GM18868 (cell line): ENCODE measurements around the gene FAH.
"Not testable (repeated sequence)": the region's sequence is repeated elsewhere in the genome, so short reads cannot be mapped to it uniquely, and the experiment has no call there.

Source experiments
- ATAC-seq: cut with Tn5 transposase; IDR thresholded peaks from one replicate; pipeline ENCODE4 v1.9.1; 2021; ENCODE audit warnings: mild to moderate bottlenecking, moderate library complexity; ENCODE audit not compliant: unreplicated experiment

Gene FAH

DNA sequence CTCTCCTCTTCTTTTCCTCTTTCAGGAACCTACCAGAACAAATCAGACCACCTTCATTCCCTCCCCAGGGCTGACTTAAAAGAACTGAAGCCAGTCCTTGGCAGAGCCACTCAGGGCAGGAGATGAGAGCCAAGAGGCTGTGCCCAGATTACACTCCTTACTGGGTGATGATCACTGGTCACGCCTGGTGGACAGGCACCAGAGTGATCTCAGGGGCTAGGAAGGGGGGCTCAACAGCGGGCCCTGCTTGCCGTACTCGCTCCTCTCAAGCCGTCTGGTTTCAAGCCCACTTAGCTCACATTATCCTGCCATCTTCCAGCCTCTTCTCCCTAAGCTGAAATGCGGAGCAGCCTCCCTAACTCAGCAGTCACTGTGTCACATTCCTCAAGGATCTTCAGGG, 1.7 kb upstream of the FAH start:
- ATAC-seq: no peak

GRCh38 chr15:80151576-80151975, 1.2 kb upstream of the FAH start:
- ATAC-seq: no peak

DNA sequence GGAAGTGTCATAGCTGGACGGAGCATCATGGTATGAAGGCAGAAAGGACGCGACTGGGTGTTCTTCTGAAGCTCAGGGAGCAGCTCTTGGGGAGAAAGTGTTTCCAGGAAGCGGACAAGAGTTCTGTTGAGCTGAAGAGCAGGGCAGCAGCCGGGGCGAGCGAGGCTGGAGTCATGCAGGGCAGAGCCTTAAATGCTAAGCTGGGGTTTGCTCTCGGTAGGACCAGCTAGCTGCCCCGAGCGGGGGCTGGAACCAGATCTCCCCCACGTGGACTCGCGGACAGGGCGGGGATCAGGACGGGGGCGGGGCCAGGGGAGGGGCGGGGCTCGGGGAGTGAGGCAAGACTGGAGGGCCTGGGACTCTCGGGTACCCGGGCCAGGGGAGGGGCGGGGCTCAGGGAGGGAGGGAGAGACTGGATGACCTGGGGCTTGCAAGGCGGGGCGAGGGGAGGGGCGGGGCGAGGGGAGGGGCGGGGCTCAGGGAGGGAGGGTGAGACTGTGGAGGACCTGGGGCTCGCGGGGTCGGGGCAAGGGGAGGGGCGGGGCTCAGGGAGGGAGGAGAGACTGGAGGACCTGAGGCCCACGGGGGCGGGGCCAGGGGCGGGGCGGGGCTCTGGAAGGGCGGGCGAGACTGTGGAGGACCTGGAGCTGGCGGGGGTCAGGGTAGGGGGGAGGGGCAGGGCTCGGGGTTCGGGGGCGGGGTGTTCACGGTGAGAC, 461 bp upstream of the FAH start:
- ATAC-seq: peak; percentile 62

DNA sequence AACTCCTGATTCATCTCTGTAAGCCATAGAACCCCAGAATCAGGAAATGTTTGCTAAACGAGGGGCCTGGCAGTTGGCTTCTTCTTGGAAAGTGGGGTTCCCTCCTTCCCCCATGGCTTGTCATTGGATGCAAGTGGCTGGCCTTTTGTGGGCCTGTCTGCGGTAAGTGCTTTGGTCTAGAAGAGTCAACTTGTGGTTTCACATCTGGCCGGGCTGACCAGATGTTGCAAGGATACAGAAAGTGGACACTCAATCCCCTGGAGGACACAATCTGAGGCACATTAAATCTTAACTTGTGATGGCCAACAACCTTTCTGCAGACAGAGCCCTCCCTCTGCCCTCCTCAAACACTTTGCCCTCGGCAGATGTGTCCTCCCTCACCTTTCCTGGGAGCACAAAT, 1.1 kb downstream of the FAH start:
- no peak for ATAC-seq

GRCh38 chr15:80154336-80154735, 1.5 kb downstream of the FAH start:
- no peak for ATAC-seq

- ATAC-seq: no peak
These were observed 2.2 kb downstream of the FAH start for GRCh38 chr15:80155001-80155377.

DNA sequence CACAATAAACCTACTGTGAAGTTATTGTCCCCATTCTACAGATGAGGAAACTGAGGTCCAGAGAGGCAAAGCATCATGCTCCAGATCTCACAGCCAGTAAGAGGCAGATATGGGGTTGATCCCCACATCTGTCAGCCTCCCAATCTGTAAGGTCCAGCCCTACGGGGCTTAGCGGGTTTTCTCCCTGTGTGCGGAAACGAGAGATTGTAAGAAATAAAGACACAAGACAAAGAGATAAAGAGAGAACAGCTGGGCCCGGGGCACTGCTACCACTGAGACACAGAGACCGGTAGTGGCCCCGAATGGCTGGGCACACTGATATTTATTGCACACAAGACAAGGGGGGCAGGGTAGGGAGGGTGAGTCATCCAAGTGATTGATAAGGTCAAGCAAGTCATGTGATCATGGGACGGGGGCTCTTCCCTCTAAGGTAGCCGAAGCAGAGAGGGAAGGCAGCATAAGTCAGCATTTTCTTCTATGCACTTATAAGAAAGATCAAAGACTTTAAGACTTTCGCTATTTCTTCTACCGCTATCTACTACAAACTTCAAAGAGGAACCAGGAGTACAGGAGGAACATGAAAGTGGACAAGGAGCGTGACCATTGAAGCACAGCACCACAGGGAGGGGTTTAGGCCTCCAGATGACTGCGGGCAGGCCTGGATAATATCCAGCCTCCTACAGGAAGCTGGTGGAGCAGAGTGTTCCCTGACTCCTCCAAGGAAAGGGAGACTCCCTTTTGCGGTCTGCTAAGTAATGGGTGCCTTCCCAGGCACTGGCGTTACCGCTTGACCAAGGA, 2.8 kb downstream of the FAH start:
- ATAC-seq: not testable (repeated sequence)

- ATAC-seq: no peak
These were observed 3.4 kb downstream of the FAH start for GRCh38 chr15:80156176-80156720.

DNA sequence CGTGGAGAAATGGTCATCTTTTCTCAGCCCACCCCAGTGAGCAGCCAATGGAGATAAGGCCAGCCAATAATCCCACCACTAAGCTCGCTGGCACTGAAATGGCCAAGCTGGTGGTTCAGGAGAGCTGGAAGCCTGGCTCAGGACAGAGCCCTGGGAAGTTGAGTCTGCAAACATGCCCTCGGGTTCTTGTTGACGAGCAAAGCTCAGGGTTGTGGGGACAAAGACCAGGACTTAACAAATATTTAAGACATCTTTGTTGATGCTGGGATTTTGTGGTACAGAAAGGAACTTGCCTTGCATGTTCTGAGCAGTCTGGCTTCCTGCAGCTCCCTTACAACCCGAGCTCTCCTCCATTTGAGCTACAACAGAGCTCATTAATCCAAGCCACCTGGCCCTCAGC, 4.4 kb downstream of the FAH start:
- ATAC-seq: no peak

GRCh38 chr15:80159301-80159700, 6.5 kb downstream of the FAH start:
- ATAC-seq: no peak

- ATAC-seq: no peak
These were observed 7.2 kb downstream of the FAH start for GRCh38 chr15:80159811-80160569.

- ATAC-seq: peak; percentile 69
These were observed 7.9 kb downstream of the FAH start for GRCh38 chr15:80160570-80161156.

- ATAC-seq: no peak
These were observed 8.7 kb downstream of the FAH start for GRCh38 chr15:80161468-80162016.

DNA sequence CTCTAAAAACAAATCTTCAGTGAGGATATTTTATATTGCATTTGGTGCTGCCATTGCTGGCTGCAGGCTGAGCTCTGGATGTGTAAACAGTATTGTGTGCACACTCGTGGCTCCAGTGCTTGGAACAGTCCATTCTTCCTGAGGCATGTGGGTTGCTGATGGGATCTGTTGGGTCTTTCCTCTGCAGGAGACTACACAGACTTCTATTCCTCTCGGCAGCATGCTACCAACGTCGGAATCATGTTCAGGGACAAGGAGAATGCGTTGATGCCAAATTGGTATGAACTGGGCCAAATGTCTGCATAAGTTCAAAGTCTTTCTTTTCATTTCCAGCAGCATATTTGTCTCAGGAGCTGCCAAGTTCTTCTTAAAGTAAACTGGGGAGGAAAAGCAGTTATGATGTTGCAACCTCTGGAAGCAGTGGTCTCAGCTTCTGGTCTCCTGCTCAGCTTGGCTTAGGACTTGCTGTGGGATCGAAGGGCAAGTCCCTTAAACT, 9.3 kb downstream of the FAH start:
- no peak for ATAC-seq

- no peak for ATAC-seq
These were observed 10.4 kb downstream of the FAH start for GRCh38 chr15:80163217-80163616.

- ATAC-seq: no peak
These were observed 11.1 kb downstream of the FAH start for GRCh38 chr15:80163897-80164296.

GRCh38 chr15:80167936-80168335, 15.1 kb downstream of the FAH start:
- ATAC-seq: no peak

- ATAC-seq: no peak
These were observed 15.6 kb downstream of the FAH start for GRCh38 chr15:80168421-80168820.

- no peak for ATAC-seq
These were observed 17.1 kb downstream of the FAH start for GRCh38 chr15:80169768-80170357.

DNA sequence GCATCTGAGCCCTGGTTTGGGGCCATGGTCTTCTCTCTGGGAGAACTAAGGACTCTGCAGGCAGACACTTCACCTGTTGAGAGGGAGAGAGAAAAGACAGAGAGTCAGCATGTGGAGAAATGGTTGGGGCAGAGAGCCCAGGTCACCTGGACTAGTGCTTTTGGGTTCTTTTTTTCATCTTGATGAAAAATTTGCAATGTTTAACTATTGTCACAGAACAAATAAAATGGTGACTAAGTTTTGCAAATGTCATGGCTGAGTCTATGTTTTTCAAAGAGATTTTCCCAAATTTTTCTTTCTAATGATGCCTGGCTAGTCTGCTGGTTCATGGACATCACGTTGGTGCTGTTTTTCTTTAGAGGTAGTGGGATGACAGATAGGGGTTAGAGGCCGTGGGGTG, 17.8 kb downstream of the FAH start:
- ATAC-seq: no peak
